ENCODE measurements around the gene TLK2.

Gene TLK2

GRCh38 chr17:62655656-62656055, 177.0 kb downstream of the TLK2 start:
- no peak for DNase-seq (ENCODE audit: low spot score)

- DNase-seq (ENCODE audit: low spot score): no peak
These were observed 177.8 kb downstream of the TLK2 start for GRCh38 chr17:62656446-62656845.

- DNase-seq (ENCODE audit: low spot score): no peak
These were observed 178.6 kb downstream of the TLK2 start for GRCh38 chr17:62657145-62657665.

GRCh38 chr17:62657690-62658089, 179.1 kb downstream of the TLK2 start:
- no peak for DNase-seq (ENCODE audit: low spot score)

- DNase-seq (ENCODE audit: low spot score): no peak
These were observed 179.7 kb downstream of the TLK2 start for GRCh38 chr17:62658136-62658920.

GRCh38 chr17:62660629-62661118, 182.0 kb downstream of the TLK2 start:
- DNase-seq (ENCODE audit: low spot score): no peak

- no peak for DNase-seq (ENCODE audit: low spot score)
These were observed 182.7 kb downstream of the TLK2 start for GRCh38 chr17:62661337-62661736.

- no peak for DNase-seq (ENCODE audit: low spot score)
These were observed 184.2 kb downstream of the TLK2 start for GRCh38 chr17:62662855-62663254.
